Sigmoid colon (tissue), 4 donors: ENCODE data around the gene RAVER2.

ENCODE experiments used
- EP300 ChIP-seq, 4 donors: sonication (generic); formaldehyde crosslinking; IDR thresholded peaks; one replicate each; pipeline ENCODE4 v1.6.1; 2017; ENCODE audit warnings: antibody characterized with exemption in 4 of 4
- TF ChIP-seq, protein P1 (sequence below), 4 experiments: fragments of 450-650 bp in 3 of 4; fragments of 200-600 bp in 1 of 4; IDR thresholded peaks; one replicate each; pipeline ENCODE4 v1.5.1; 2016 to 2019; ENCODE audit warnings: antibody characterized with exemption in 4 of 4, mild to moderate bottlenecking in 3 of 4, moderate library complexity in 2 of 4

DNA sequence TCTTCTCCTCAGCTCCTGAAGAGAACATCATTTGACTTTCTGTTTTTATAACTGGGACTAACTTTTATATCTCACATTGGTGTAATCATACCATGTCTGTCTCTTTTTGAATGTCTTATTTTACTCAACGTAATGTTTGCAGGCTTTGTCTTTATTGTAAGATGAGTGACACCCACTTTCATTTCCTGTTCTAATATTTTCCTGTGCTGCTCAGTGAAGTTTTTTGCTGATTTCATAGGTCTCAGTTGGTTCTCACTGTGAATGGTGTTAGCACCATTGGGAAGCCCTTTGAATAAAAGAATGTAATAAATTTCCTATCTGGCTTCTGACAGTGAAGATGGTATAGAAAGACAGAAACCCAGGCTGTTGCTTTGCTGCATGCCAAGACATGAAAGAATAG lies 84.0 kb downstream of the RAVER2 start:
- TF ChIP-seq EP300 (IDR thresholded peaks at IDR 0.05): no peak
- TF ChIP-seq, protein P1, sequence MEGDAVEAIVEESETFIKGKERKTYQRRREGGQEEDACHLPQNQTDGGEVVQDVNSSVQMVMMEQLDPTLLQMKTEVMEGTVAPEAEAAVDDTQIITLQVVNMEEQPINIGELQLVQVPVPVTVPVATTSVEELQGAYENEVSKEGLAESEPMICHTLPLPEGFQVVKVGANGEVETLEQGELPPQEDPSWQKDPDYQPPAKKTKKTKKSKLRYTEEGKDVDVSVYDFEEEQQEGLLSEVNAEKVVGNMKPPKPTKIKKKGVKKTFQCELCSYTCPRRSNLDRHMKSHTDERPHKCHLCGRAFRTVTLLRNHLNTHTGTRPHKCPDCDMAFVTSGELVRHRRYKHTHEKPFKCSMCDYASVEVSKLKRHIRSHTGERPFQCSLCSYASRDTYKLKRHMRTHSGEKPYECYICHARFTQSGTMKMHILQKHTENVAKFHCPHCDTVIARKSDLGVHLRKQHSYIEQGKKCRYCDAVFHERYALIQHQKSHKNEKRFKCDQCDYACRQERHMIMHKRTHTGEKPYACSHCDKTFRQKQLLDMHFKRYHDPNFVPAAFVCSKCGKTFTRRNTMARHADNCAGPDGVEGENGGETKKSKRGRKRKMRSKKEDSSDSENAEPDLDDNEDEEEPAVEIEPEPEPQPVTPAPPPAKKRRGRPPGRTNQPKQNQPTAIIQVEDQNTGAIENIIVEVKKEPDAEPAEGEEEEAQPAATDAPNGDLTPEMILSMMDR (IDR thresholded peaks at IDR 0.05): no peak
